GM20000 (cell line): ENCODE results near the gene DGLUCY.
"Not testable (repeated sequence)": the region's sequence is repeated elsewhere in the genome, so short reads cannot be mapped to it uniquely, and the experiment has no call there.

Source experiments
- DNase-seq: peaks from one replicate; pipeline ENCODE4 v3.0.0; 2012; ENCODE audit warnings: low spot score
- CTCF ChIP-seq: IDR thresholded peaks from 2 replicates; pipeline ENCODE4 v1.5.1; 2012; ENCODE audit warnings: mild to moderate bottlenecking, control low read depth; ENCODE audit errors: extremely low read depth, missing control alignments

DGLUCY gene

GRCh38 chr14:91264151-91265150 is 150.6 kb downstream of the DGLUCY start:
- DNase-seq: no peak
- TF ChIP-seq CTCF: no peak

- TF ChIP-seq CTCF: no peak
- no peak for DNase-seq
Observed at GRCh38 chr14:91265404-91265803, 151.5 kb downstream of the DGLUCY start.

- not testable (repeated sequence) for DNase-seq
Observed at GRCh38 chr14:91266276-91266675, 152.4 kb downstream of the DGLUCY start.

GRCh38 chr14:91267965-91268437 is 154.1 kb downstream of the DGLUCY start:
- DNase-seq: no peak
- TF ChIP-seq CTCF: no peak

GRCh38 chr14:91269076-91269991 is 155.5 kb downstream of the DGLUCY start:
- TF ChIP-seq CTCF: no peak
- DNase-seq: no peak

GRCh38 chr14:91270188-91270587 is 156.3 kb downstream of the DGLUCY start:
- no peak for TF ChIP-seq CTCF
- DNase-seq: no peak

GRCh38 chr14:91270619-91271018 is 156.7 kb downstream of the DGLUCY start:
- TF ChIP-seq CTCF: no peak

More at GRCh38 chr14:91270619-91271018, 156.7 kb downstream of the DGLUCY start:
- DNase-seq: no peak
